Upper lobe of right lung (tissue), 1 donor: ENCODE data around the gene NT5C3A. TPM values are rescaled to one million over a fixed set of nuclear protein-coding genes. Genes with fewer than 3 reads are reported as not detected.

ENCODE experiments used
- ATAC-seq: fragments of 200-7000 bp; cut with Tn5 transposase; one replicate; pipeline ENCODE4 v1.9.1; 2020; ENCODE audit warnings: mild to moderate bottlenecking, moderate library complexity
- DNase-seq: peaks from one replicate; pipeline ENCODE4 v3.0.0-alpha.2; 2020
- H3K27ac ChIP-seq: fragments of 200-600 bp; one replicate; pipeline ENCODE4 v1.8.0; 2022
- H3K27me3 ChIP-seq: fragments of 200-600 bp; one replicate; pipeline ENCODE4 v1.8.0; 2022; ENCODE audit warnings: mild to moderate bottlenecking
- H3K36me3 ChIP-seq: fragments of 200-600 bp; one replicate; pipeline ENCODE4 v1.8.0; 2022
- H3K4me1 ChIP-seq: fragments of 200-600 bp; one replicate; pipeline ENCODE4 v1.8.0; 2022
- H3K4me3 ChIP-seq: fragments of 200-600 bp; one replicate; pipeline ENCODE4 v1.8.0; 2022; ENCODE audit warnings: mild to moderate bottlenecking
- H3K9me3 ChIP-seq: fragments of 200-600 bp; one replicate; pipeline ENCODE4 v1.8.0; 2022
- intact Hi-C: fragments of 100-400 bp; cut with DNase I; formaldehyde crosslinking; loops from one replicate; pipeline ENCODE4 v1.11.0; 2022
- total RNA-seq: library from RNA; stranded (reverse); fragmentation: NEBNext Ultra II Directional; extraction: Animal tissue kit (Norgen Biotek cat#: 25700); gene quantifications from one replicate; pipeline ENCODE4 v1.2.1, GENCODE V29; 2021
- TF ChIP-seq, protein P1 (sequence below): fragments of 200-600 bp; IDR thresholded peaks from one replicate; pipeline ENCODE4 v1.8.0; 2022; ENCODE audit warnings: antibody characterized with exemption
- donor health status: DM: no; HTN: yes; CAD: no; lungs with severe emphysema.

NT5C3A gene
- total RNA-seq, 1 donor from 2014 or later, result 34.0 TPM

DNA sequence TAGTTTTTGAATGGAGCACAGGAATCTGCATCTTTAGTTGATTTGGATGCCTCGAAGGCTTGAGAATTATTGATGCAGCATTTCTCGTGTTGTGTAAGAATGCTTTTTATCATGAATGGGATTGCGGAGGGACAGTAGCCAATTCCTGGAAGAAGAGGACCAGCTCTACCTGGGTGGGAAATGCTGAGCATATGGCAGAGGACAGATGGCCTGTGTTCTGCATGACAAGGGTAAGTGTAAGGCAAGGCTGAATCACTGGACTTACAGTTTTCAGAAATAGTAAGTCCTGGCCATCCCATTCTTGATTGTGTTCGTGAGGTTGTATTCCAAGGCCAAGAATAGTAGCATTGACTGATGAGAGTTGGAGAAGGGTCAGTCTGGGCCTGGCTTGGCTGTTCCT lies 30.7 kb upstream of the NT5C3A start:
- Histone ChIP-seq H3K36me3 (peaks cover 48% of the 10 kb centered on the region), H3K27ac (no peak overlapping the region), H3K4me3 (no peak overlapping the region), H3K4me1 (no peaks in the 10 kb centered on the region), H3K27me3 (no peaks in the 10 kb centered on the region), H3K9me3 (no peaks in the 10 kb centered on the region)
- DNase-seq, result no peak
- TF ChIP-seq, protein P1, sequence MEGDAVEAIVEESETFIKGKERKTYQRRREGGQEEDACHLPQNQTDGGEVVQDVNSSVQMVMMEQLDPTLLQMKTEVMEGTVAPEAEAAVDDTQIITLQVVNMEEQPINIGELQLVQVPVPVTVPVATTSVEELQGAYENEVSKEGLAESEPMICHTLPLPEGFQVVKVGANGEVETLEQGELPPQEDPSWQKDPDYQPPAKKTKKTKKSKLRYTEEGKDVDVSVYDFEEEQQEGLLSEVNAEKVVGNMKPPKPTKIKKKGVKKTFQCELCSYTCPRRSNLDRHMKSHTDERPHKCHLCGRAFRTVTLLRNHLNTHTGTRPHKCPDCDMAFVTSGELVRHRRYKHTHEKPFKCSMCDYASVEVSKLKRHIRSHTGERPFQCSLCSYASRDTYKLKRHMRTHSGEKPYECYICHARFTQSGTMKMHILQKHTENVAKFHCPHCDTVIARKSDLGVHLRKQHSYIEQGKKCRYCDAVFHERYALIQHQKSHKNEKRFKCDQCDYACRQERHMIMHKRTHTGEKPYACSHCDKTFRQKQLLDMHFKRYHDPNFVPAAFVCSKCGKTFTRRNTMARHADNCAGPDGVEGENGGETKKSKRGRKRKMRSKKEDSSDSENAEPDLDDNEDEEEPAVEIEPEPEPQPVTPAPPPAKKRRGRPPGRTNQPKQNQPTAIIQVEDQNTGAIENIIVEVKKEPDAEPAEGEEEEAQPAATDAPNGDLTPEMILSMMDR, result no peak
- ATAC-seq, result no peak
- intact Hi-C loops, result no loop called here

DNA sequence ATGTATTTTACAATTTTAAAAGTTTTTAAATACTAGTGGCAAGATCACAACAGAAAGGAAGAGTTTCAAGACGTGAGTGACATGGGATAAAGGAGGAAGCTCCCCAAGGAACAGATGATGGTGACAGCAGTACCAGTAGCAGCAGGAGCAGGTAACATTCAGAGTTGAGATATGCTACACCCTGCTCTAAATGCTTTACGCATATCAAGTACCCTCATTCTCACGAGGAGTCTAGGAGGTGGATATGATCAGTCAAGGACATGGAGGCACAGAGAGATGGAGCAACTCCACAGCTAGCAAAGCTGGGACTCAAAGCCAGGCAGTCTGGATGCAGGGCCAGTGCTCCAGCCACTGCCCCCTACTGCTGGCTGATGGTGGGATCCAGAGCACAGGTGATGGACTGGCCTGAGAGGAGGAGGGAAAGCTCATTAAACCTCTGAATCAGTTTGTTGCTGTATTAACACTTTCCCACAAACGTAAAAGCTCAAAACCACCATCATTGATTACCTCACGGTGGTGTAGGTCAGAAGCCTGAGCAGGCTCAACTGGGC lies 29.1 kb upstream of the NT5C3A start:
- ATAC-seq (no peak), DNase-seq (no peak)
- H3K4me1 ChIP-seq, result no peaks in the 10 kb centered on the region
- H3K9me3 ChIP-seq, result no peaks in the 10 kb centered on the region
- no peak overlapping the region for H3K27ac ChIP-seq
- H3K4me3 ChIP-seq, result no peak overlapping the region
- TF ChIP-seq, protein P1, result no peak
- H3K27me3 ChIP-seq, result no peaks in the 10 kb centered on the region
- intact Hi-C loops, result no loop called here
- peaks cover 32% of the 10 kb centered on the region for H3K36me3 ChIP-seq

DNA sequence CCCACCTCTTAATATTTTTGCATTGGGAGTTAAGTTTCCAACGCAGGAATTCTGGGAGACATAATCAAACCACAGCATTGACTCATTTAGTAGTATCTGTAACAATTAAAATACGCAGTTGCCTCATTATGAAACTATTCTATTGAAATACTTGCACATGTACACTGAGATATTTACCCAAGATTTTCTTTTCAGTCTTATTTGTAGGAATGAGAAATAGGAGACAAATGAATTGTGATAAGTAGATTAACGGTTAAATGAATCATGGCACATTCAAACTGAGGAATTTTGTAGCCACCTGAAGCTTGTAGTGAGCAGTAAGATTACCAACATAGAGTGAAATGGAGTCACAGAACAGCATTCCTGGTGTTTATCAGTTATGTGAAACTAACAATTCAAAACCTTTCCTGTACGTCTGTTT lies 28.5 kb upstream of the NT5C3A start:
- no peaks in the 10 kb centered on the region for H3K9me3 ChIP-seq
- no peak overlapping the region for H3K4me3 ChIP-seq
- no peaks in the 10 kb centered on the region for H3K4me1 ChIP-seq
- H3K27me3 ChIP-seq, result no peaks in the 10 kb centered on the region
- no peak overlapping the region for H3K27ac ChIP-seq
- intact Hi-C loops, result no loop called here
- H3K36me3 ChIP-seq, result peaks cover 27% of the 10 kb centered on the region
- no peak for ATAC-seq
- TF ChIP-seq, protein P1, result no peak
- no peak for DNase-seq

DNA sequence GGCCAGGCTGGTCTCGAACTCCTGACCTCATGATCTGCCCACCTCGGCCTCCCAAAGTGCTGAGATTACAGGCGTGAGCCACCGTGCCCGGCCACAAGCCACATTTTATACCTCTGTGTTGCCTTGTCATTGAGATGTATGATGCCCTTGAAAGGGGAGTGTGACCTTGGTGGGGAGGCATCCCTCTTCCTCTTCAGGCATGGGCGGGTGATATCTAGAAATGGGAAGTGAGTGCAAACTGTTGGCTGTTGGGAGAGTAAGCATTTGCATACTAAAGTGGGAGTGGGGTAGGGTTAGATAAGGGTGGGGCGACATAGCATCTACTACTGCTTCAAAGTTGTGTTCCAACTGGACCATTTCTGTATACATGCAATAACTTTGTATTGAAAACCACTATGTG lies 26.6 kb upstream of the NT5C3A start:
- intact Hi-C loops, result no loop called here
- DNase-seq (no peak), ATAC-seq (no peak)
- Histone ChIP-seq H3K9me3 (no peaks in the 10 kb centered on the region), H3K4me1 (no peaks in the 10 kb centered on the region), H3K27ac (no peak overlapping the region), H3K4me3 (no peak overlapping the region), H3K27me3 (no peaks in the 10 kb centered on the region), H3K36me3 (peaks cover 9% of the 10 kb centered on the region)
- TF ChIP-seq, protein P1, result no peak

DNA sequence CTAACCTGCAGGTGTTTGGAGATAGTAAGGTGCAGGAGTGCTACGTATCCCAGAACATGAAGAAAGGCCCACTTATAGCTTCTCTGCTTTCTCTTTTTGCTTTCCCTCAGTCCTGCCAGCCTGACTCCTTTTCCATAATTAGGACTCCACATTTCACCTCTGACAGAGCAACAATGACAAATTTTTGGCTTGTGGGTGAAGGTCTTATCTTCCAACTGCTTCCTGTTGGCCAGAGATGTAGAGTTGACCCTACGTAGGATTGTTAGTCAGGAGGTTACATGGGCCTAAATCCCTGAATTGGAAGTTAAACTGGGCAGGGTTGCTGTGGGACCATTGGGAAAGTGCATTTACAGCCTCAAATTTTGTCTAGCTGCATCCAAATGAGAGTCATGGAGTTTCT lies 25.3 kb upstream of the NT5C3A start:
- Histone ChIP-seq H3K27me3 (no peaks in the 10 kb centered on the region), H3K9me3 (no peaks in the 10 kb centered on the region), H3K4me1 (no peaks in the 10 kb centered on the region), H3K27ac (no peak overlapping the region), H3K4me3 (no peak overlapping the region), H3K36me3 (no peaks in the 10 kb centered on the region)
- TF ChIP-seq, protein P1, result no peak
- DNase-seq (no peak), ATAC-seq (no peak)
- intact Hi-C loops, result no loop called here

DNA sequence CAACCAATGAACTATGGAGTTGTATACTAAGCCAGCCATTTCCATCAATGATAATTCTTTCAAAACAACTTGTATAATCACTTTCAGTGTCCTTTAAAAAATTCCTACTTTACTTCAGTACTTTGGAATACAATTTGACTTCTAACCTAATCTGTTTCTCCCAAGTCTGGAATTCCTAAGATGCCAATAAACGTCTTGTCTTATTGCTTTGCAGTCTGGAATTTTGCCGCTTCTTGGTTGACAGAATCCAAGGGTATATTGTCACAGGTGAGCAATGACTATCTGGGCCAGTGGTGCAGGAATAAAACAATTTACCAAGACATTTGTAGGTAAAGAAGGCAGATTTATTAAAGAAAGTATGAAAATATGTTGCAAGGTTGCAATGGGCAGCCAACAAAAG lies 24.8 kb upstream of the NT5C3A start:
- H3K27me3 ChIP-seq, result no peaks in the 10 kb centered on the region
- H3K4me3 ChIP-seq, result no peak overlapping the region
- no peak for DNase-seq
- intact Hi-C loops, result no loop called here
- ATAC-seq, result no peak
- H3K4me1 ChIP-seq, result no peaks in the 10 kb centered on the region
- H3K36me3 ChIP-seq, result no peaks in the 10 kb centered on the region
- no peak overlapping the region for H3K27ac ChIP-seq
- TF ChIP-seq, protein P1, result no peak
- no peaks in the 10 kb centered on the region for H3K9me3 ChIP-seq
